ENCODE measurements around the gene CORO2B. TPM values are rescaled to one million over a fixed set of nuclear protein-coding genes. Genes with fewer than 3 reads are reported as not detected.

CORO2B gene
- total RNA-seq, 3 donors from 2014 or later: 1.3 to 4.7 (median 1.9) TPM

DNA sequence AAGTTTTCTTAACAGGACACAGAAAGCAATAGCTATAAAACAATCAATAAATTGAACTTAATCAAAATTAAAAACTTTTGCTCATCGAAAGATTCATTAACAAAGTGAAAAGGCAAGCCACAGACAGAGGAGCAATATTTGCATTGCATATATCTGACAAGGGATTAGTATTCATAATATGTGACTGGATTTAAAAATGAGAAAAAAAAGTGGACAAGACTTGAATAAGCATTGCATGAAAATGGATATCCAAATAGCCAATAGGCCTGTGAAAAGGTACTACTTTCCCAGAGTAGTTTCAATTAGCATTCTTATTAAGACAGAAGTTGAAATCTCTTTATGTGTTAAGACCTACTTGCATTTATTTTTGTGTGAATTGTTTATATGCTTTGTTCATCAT lies 84.7 kb downstream of the CORO2B start:
- DNase-seq (no peak), ATAC-seq (no peak)
- intact Hi-C loops (cut with DNase I, micrococcal nuclease): no loop called here
- Histone ChIP-seq H3K4me3 (no peak overlapping the region), H3K9me3 (no peaks in the 10 kb centered on the region), H3K36me3 (ENCODE audit: low read depth) (no peaks in the 10 kb centered on the region), H3K4me1 (ENCODE audit: low read depth) (no peaks in the 10 kb centered on the region)
- TF ChIP-seq, protein P1, sequence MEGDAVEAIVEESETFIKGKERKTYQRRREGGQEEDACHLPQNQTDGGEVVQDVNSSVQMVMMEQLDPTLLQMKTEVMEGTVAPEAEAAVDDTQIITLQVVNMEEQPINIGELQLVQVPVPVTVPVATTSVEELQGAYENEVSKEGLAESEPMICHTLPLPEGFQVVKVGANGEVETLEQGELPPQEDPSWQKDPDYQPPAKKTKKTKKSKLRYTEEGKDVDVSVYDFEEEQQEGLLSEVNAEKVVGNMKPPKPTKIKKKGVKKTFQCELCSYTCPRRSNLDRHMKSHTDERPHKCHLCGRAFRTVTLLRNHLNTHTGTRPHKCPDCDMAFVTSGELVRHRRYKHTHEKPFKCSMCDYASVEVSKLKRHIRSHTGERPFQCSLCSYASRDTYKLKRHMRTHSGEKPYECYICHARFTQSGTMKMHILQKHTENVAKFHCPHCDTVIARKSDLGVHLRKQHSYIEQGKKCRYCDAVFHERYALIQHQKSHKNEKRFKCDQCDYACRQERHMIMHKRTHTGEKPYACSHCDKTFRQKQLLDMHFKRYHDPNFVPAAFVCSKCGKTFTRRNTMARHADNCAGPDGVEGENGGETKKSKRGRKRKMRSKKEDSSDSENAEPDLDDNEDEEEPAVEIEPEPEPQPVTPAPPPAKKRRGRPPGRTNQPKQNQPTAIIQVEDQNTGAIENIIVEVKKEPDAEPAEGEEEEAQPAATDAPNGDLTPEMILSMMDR (IDR thresholded peaks at IDR 0.05): no peak

DNA sequence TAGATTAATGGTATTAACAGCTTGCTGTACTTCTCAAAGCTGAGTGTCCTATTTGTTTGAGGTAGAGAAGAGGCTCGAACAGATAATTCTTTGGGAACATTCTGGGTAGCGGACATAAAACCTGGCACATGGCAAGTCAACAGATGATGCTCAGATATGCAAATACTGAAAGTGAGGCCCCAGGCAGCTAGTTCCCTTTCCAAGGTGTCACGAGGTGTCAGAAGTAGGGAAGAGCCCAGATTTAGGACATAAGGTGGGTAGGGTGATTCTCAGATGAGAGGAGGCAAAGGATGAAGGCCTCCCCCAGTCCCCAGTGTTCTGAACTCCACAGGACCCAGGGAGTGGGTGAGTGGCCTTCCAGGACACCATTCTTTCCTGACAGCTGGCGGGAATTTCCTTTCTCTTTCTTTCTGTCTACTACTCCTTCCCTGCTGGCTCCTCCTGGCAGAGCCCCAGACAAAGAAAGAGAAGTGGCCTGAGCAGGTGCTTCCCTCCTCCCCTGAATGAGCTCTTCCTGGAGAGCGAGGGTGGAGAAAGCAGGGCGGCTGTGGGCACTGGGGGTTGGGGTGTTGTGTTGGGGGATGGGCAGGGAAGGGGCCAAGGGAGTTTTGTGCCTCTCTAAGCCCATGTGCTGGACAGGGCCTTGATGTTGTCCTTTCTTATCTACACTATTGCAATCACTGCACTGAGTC lies 87.5 kb downstream of the CORO2B start:
- TF ChIP-seq, protein P1 (IDR thresholded peaks at IDR 0.05): no peak
- DNase-seq (no peak), ATAC-seq (no peak)
- no peaks in the 10 kb centered on the region for H3K36me3 ChIP-seq (ENCODE audit: low read depth)
- H3K4me1 ChIP-seq (ENCODE audit: low read depth): no peaks in the 10 kb centered on the region
- intact Hi-C loops (cut with DNase I, micrococcal nuclease): no loop called here
- no peaks in the 10 kb centered on the region for H3K9me3 ChIP-seq
- H3K4me3 ChIP-seq: no peak overlapping the region

GRCh38 chr15:68666812-68667450 lies 88.1 kb downstream of the CORO2B start:
- Histone ChIP-seq H3K4me1 (ENCODE audit: low read depth) (no peaks in the 10 kb centered on the region), H3K9me3 (no peaks in the 10 kb centered on the region), H3K4me3 (no peak overlapping the region), H3K36me3 (ENCODE audit: low read depth) (no peaks in the 10 kb centered on the region)
- TF ChIP-seq, protein P1 (IDR thresholded peaks at IDR 0.05): no peak
- intact Hi-C loops (cut with DNase I, micrococcal nuclease): no loop called here
- DNase-seq (no peak), ATAC-seq (no peak)

DNA sequence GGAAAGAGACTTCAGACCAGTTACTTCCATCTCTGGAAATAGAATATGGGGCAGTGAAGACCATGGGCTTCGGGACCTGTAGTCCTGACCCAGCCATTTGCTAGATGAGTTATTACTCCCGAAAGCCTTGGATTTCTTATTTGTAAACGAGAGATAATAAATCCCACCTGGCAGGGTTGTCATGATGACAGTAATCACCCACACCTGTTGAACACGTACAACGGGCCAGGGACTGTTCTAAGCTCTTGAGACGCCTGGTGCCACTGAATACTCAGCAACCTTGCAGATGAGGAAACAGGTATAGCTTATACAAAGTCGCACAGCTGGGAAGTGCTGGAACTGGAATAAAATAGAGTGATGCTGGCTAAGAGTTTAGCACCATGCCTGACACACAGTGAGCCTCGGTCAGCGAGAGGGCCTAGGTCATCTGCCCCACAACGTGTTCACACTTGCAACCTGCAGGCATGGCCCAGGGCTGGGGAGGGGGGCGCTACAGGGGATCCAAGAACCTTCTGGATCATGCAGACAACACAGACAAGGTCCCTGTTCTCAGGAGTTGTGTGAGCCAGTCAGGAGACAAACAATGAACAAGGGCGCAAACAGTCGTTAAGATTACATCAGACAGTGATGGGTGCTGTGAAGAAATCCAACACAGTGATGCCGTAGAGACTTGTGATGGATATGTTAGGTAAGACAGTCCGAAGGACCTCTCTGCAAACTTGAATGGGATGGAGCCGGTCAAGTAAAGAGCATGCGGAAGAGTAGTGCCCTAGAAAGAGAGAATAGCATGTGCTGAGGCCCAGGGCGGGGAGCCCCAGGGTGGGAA lies 89.2 kb downstream of the CORO2B start:
- ATAC-seq (no peak), DNase-seq (no peak)
- intact Hi-C loops (cut with DNase I, micrococcal nuclease): no loop called here
- Histone ChIP-seq H3K9me3 (no peaks in the 10 kb centered on the region), H3K4me1 (ENCODE audit: low read depth) (no peaks in the 10 kb centered on the region), H3K4me3 (no peak overlapping the region), H3K36me3 (ENCODE audit: low read depth) (no peaks in the 10 kb centered on the region)
- TF ChIP-seq, protein P1 (IDR thresholded peaks at IDR 0.05): no peak

DNA sequence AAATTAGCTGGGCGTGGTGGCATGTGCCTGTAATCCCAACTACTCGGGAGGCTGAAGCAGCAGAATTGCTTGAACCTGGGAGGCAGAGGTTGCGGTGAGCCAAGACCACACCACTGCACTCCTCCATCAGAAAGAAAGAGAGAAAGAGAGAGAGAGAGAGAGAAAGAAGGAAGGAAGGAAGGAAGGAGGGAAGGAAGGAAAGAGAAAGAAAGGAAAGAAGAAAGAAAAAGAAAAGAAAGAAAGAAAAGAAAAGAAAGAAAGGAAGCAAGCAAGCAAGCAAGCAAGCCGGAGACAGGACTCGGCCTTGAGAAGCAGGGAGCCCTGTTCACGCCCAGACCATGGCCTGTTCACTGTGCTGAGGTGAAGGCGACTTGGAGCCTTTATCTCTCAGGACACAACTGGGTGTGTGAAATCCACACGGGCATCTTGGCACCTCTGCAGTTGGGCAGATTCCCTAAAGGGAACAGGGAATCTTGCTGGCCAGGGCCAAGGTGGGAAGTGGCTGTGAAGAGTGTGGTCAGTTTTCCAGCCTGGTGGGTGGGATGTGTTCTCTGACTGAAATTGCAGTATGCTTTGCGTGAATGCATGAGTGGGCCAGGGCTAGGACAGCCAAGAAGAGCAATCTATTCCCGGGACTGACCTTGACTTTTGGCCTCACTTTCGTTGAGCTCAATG lies 90.3 kb downstream of the CORO2B start:
- no peak overlapping the region for H3K4me3 ChIP-seq
- TF ChIP-seq, protein P1 (IDR thresholded peaks at IDR 0.05): no peak
- no peak for ATAC-seq
- intact Hi-C loops (cut with DNase I, micrococcal nuclease): no loop called here
- H3K4me1 ChIP-seq (ENCODE audit: low read depth): no peaks in the 10 kb centered on the region
- no peaks in the 10 kb centered on the region for H3K36me3 ChIP-seq (ENCODE audit: low read depth)
- no peaks in the 10 kb centered on the region for H3K9me3 ChIP-seq
- no peak for DNase-seq

Measured in mucosa of descending colon (tissue), 3 donors.